WTC11 (cell line): ENCODE measurements around the gene SMIM5.

Experiments
- CREM ChIP-seq: sonication (generic); formaldehyde crosslinking; IDR thresholded peaks from 2 replicates; pipeline ENCODE4 v1.8.1; 2022; ENCODE audit warnings: mild to moderate bottlenecking, missing genetic modification reagents, moderate library complexity
- CTCF ChIP-seq: fragments of 200-600 bp; IDR thresholded peaks from 2 replicates; pipeline ENCODE4 v1.8.0; 2022; ENCODE audit warnings: antibody characterized with exemption
- TP53 ChIP-seq: sonication (generic); formaldehyde crosslinking; IDR thresholded peaks from 2 replicates; pipeline ENCODE4 v1.8.1; 2023; ENCODE audit warnings: mild to moderate bottlenecking, missing genetic modification reagents
- ZNF416 ChIP-seq: fragments of 250-450 bp; sonication (Bioruptor Pico); IDR thresholded peaks from 2 replicates; pipeline ENCODE4 v1.9.0; 2021; ENCODE audit warnings: mild to moderate bottlenecking, inconsistent platforms
- TF ChIP-seq, protein P1 (sequence below): sonication (generic); formaldehyde crosslinking; IDR thresholded peaks from 2 replicates; pipeline ENCODE4 v1.8.1; 2023; ENCODE audit warnings: mild to moderate bottlenecking, missing genetic modification reagents

DNA sequence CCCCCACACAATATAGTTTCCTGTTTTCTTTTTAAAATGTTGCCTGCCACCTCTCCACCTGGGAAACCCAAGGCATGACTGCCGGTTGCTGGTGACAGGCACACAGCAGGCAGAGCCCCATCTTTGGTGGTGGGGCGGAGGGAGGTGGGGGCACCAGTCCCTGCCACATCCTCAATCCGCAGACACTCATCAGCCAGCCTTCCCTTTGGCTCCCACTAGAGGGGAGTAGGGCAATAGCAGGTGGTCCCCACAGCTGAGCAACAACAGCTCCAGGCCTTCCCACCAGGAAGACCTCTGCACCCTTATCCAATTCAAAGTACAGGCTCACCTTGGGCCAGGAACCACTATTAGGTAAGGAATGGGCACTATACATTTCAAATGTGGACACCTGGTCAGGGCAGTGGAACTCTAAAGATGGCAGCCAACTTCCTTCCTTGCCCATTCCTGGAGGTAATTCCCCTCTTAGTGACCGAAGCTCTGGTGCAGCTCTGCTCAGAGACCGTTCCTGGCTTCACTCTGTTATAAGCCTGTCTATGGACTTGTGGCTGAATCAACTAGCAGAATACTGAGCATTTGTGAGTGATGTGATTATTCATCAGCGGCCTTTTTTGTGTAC is 19.8 kb downstream of the SMIM5 start:
- peak; percentile 66; the same call in 1 of the 2 replicates for TF ChIP-seq CTCF
- TF ChIP-seq CREM: no peak
- TF ChIP-seq, protein P1, sequence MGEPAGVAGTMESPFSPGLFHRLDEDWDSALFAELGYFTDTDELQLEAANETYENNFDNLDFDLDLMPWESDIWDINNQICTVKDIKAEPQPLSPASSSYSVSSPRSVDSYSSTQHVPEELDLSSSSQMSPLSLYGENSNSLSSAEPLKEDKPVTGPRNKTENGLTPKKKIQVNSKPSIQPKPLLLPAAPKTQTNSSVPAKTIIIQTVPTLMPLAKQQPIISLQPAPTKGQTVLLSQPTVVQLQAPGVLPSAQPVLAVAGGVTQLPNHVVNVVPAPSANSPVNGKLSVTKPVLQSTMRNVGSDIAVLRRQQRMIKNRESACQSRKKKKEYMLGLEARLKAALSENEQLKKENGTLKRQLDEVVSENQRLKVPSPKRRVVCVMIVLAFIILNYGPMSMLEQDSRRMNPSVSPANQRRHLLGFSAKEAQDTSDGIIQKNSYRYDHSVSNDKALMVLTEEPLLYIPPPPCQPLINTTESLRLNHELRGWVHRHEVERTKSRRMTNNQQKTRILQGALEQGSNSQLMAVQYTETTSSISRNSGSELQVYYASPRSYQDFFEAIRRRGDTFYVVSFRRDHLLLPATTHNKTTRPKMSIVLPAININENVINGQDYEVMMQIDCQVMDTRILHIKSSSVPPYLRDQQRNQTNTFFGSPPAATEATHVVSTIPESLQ (CRISPR knock-in tag): no peak
- no peak for TF ChIP-seq TP53
- TF ChIP-seq ZNF416 (CRISPR knock-in tag): no peak
